Epithelial cell of prostate (primary cell): ENCODE results near the gene ASIC3.

Experiments
- DNase-seq: peaks from one replicate; pipeline ENCODE4 v3.0.0-alpha.2; 2011; ENCODE audit warnings: low read depth, low spot score
- H3K27ac ChIP-seq: fragments of 450-650 bp; 2 replicates; pipeline ENCODE4 v1.5.1; 2017; ENCODE audit warnings: mild to moderate bottlenecking

ASIC3 gene

DNA sequence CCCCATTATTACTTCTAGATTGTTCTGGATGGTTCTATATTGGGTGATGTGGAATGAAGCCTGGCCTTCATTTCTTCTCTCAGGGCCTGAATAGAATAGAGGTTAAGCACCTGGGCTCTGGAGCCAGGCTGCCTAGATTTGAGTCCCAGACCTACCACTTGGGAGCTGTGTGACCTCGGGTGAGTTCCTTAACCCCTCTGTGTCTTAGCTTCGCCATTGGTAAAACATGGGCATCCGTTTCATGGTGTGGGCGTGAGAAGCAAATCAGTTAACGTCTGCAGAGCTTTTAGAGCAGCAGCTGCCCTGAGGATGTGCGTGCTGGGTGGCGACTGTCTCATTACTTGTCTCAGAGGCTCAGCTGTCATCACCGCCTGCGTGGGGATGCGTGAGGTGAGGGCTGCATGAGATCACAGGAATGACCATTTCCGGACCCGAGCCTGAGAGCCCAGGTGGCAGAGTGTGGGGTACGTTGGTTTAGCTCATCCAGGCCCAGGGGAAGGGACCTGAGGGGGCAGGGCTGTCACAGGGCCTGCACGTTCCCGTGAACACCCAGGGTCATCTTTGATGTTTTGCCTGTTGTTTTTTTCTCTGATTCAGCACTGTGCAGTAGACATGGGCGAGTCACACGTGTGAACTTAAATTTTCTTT lies 47.6 kb downstream of the ASIC3 start:
- DNase-seq = no peak
- H3K27ac ChIP-seq = no peak overlapping the region

DNA sequence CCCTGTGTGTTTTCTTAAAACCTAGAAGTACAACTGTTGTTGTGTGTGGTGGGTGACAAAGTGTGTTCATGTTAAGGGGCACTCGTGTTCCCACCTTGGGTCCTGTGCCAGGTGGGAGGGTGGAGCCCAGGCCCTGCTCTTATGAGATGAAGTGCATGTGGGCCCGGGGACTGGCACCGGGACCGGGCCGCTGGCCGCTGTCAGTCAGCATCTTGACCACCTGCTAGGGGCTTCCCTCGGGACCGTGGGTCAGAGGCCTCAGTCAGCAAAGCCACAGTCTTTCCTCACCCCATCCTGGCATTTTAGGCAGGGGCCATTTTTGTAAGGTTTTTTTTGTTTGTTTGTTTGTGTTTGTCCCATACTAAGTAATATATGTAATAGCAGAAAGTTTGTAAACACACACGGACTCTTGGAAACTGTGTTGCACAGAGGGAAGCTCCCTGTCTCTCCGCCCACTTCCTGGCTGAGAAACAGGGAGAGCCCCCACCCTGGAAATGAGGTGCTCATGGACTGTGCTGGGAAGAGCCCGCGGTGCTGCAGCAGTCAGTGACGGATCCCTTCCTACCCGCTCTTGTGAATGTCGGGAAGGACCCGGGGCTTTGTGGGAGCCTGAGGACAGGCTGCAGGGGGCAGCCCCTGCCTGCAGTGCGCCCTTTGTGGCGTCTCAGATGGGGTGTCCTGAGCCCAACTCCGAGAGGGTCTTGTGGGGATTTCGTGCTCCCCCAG lies 51.3 kb downstream of the ASIC3 start:
- no peak overlapping the region for H3K27ac ChIP-seq
- no peak for DNase-seq

DNA sequence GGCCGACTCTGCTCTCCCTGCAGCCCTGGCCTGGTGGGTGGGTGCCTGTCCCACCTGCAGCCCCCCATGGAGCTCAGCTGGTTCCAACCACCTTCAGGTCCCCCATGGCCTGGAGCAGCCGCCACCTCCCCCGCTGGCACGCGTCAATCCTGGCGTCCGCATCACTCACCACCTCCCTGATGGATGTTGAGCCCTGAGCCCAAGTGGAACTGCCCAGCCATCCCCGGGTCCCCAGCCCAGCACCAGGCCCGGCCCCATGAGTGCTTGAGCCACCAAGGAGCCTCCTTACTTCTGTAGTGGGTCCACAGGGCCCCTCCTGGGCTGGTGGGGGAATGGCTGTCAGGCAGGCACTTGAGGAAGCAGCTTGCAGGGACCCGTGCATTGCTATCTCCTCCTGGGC lies 52.6 kb downstream of the ASIC3 start:
- DNase-seq = no peak
- no peak overlapping the region for H3K27ac ChIP-seq

DNA sequence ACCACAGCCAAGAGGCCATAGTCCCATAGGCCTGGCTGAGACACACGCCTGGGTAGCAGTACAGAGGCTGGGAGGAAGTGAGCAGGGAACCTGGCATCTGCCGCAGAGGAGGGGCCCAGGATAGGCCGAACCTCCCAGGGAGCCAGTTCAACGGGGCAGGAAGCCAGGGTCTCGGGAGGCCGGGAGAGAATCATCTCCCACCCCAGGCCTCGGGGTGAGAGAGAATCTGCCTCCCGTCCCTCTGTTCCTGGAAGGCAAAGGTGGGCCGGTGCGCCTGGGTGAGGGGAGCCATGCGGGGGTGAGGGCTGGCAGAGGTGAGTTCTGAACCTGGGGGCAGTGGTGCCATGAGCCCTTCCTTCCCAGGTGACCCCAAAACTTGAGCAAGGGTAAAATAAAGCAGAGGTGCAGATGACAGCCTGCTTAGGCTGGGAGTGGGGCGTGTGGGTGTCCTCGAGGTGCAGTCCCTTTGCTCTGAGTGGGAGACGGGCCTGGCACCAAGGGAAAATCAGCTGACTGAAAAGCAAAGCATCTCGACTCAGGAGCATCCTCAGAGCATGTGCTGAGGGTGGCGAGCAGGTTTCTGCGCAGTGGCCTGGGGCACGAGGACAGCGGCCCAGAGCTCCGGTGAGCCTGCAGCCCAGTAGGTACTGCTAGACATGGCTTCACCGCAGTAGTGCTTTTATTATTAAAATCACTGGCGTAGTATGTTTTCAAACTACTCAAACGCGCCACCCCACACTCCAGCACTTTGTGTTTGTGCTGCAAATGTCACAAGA lies 53.5 kb downstream of the ASIC3 start:
- H3K27ac ChIP-seq = no peak overlapping the region
- no peak for DNase-seq
